BJ (cell line): ENCODE results near the gene SYT15. TPM values are rescaled to one million over a fixed set of nuclear protein-coding genes. Genes with fewer than 3 reads are reported as not detected.
"Not testable (repeated sequence)": the region's sequence is repeated elsewhere in the genome, so short reads cannot be mapped to it uniquely, and the experiment has no call there.

Experiments used
- CTCF ChIA-PET: fragments of 350-600 bp; formaldehyde crosslinking; extraction: SDS; loops from one replicate; lab custom pipeline; 2021; ENCODE audit warnings: antibody characterized with exemption, inconsistent platforms; lab: Yijun Ruan, JAX
- POLR2A ChIA-PET: fragments of 300-600 bp; sonication (Branson Sonifier 250); formaldehyde crosslinking; extraction: SDS; loops from one replicate; lab custom pipeline; 2021; ENCODE audit warnings: antibody characterized with exemption; lab: Charles Lee
- DNase-seq: peaks from one replicate; pipeline ENCODE4 v3.0.0-alpha.2; 2011; ENCODE audit warnings: low read depth
- H3K27me3 ChIP-seq: 2 replicates; pipeline ENCODE4 v1.6.0; 2011; ENCODE audit warnings: low read length; ENCODE audit not compliant: control insufficient read depth, insufficient read depth
- H3K36me3 ChIP-seq: 2 replicates; pipeline ENCODE4 v1.5.1; 2011; ENCODE audit warnings: low read length; ENCODE audit not compliant: control insufficient read depth, insufficient read depth
- H3K4me3 ChIP-seq: 2 replicates; pipeline ENCODE4 v1.5.1; 2011; ENCODE audit warnings: low read depth, mild to moderate bottlenecking, control low read depth, low read length
- CTCF ChIP-seq: IDR thresholded peaks from 2 replicates; pipeline ENCODE4 v1.5.1; 2011; ENCODE audit warnings: low read depth, mild to moderate bottlenecking, control low read depth, inconsistent platforms, low read length, moderate library complexity; ENCODE audit not compliant: insufficient read depth
- polyA plus RNA-seq: library from polyadenylated mRNA; depleted of rRNA; stranded (reverse); fragments of >200 nt; gene quantifications from 2 replicates; pipeline ENCODE4 v1.2.3, GENCODE V29; 2011

SYT15 gene
- polyA plus RNA-seq, 1 experiment = 2.3 TPM

GRCh38 chr10:46560952-46561351 is 18.0 kb upstream of the SYT15 start:
- POLR2A ChIA-PET = no interaction called here
- CTCF ChIA-PET = interaction anchor here (1.1 to 1.4 kb wide), 3 partner anchors 16 to 332 kb away, joined by 4 to 5 read pairs (median 4); no protein-coding TSS in a partner anchor
- Histone ChIP-seq H3K36me3 (no peaks in the 10 kb centered on the region), H3K4me3 (no peak overlapping the region), H3K27me3 (peaks cover 23% of the 10 kb centered on the region)
- DNase-seq = no peak
- no peak for TF ChIP-seq CTCF

- peak; percentile 19 for DNase-seq
- CTCF ChIA-PET = interaction anchor here (0.7 to 1.1 kb wide), 4 partner anchors 169 to 339 kb away, joined by 3 to 7 read pairs (median 5); no protein-coding TSS in a partner anchor
- H3K27me3 ChIP-seq, H3K4me3 ChIP-seq, H3K36me3 ChIP-seq, POLR2A ChIA-PET: not testable (repeated sequence)
- TF ChIP-seq CTCF = peak; percentile 79
Observed at GRCh38 chr10:46565591-46566332, 13.2 kb upstream of the SYT15 start.

- CTCF ChIA-PET, H3K36me3 ChIP-seq, H3K4me3 ChIP-seq, H3K27me3 ChIP-seq, POLR2A ChIA-PET, DNase-seq: not testable (repeated sequence)
Observed at GRCh38 chr10:46567151-46567550, 11.8 kb upstream of the SYT15 start.

- H3K27me3 ChIP-seq, CTCF ChIA-PET, DNase-seq, POLR2A ChIA-PET, H3K4me3 ChIP-seq, H3K36me3 ChIP-seq: not testable (repeated sequence)
Observed at GRCh38 chr10:46570655-46571054, 8.3 kb upstream of the SYT15 start.

- H3K4me3 ChIP-seq, CTCF ChIA-PET, DNase-seq, POLR2A ChIA-PET, H3K27me3 ChIP-seq, H3K36me3 ChIP-seq: not testable (repeated sequence)
Observed at GRCh38 chr10:46572765-46573164, 6.2 kb upstream of the SYT15 start.

GRCh38 chr10:46573314-46573713 is 5.6 kb upstream of the SYT15 start:
- H3K4me3 ChIP-seq, DNase-seq, H3K27me3 ChIP-seq, H3K36me3 ChIP-seq, POLR2A ChIA-PET, CTCF ChIA-PET: not testable (repeated sequence)

- POLR2A ChIA-PET, H3K36me3 ChIP-seq, H3K4me3 ChIP-seq, CTCF ChIA-PET, DNase-seq, H3K27me3 ChIP-seq: not testable (repeated sequence)
Observed at GRCh38 chr10:46573884-46574283, 5.0 kb upstream of the SYT15 start.

GRCh38 chr10:46577624-46578473 is 1.1 kb upstream of the SYT15 start:
- POLR2A ChIA-PET, CTCF ChIA-PET, H3K27me3 ChIP-seq, H3K4me3 ChIP-seq, DNase-seq, H3K36me3 ChIP-seq: not testable (repeated sequence)

- H3K27me3 ChIP-seq, H3K36me3 ChIP-seq, DNase-seq, H3K4me3 ChIP-seq, POLR2A ChIA-PET, CTCF ChIA-PET: not testable (repeated sequence)
Observed at GRCh38 chr10:46579378-46579777, 450 bp downstream of the SYT15 start.

- CTCF ChIA-PET, POLR2A ChIA-PET, H3K4me3 ChIP-seq, H3K27me3 ChIP-seq, H3K36me3 ChIP-seq, DNase-seq: not testable (repeated sequence)
Observed at GRCh38 chr10:46581997-46582396, 3.1 kb downstream of the SYT15 start.
